CD4-positive, alpha-beta T cell treated with Interleukin-10 for 1 hour (primary cell): ENCODE data around the gene KLF6.

ENCODE experiments used
- DNase-seq: peaks from one replicate; pipeline ENCODE4 v3.0.0-alpha.2; 2020

KLF6 gene

DNA sequence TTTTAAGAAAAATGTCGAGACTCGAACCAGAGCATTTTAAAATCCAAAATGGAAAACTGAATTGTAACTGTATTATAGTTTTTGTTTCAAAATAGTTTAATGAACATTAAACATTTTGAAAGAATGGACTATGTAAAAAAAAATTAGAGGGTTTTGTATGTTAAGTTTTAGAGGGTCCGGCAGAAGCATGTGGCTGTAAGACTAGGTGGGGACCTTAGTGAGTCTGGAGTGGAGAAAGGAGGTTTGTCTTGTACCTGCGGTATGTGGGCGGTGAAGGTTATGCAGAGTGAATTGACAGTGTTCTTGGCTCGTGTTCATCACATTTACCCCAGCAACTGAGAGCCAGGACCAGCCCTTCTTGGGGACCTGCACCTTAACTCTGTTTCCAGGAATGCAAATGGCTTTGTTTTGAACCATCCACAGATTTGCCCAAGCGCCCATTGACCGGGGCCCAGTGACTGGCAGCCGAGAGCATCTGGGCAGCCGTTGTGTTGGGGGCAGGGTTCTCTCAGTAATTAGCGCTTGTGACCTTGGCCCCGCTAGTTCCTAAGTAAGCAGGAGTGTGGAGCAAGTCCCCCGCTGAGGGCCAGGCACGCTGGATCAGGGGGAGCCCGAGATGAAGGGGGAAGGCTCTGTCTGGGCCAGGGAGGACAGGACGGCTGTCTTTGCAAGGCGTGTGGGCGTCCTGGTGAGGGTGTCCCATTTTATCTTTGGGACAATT is 1.4 kb upstream of the KLF6 start:
- DNase-seq, result peak; percentile 72

DNA sequence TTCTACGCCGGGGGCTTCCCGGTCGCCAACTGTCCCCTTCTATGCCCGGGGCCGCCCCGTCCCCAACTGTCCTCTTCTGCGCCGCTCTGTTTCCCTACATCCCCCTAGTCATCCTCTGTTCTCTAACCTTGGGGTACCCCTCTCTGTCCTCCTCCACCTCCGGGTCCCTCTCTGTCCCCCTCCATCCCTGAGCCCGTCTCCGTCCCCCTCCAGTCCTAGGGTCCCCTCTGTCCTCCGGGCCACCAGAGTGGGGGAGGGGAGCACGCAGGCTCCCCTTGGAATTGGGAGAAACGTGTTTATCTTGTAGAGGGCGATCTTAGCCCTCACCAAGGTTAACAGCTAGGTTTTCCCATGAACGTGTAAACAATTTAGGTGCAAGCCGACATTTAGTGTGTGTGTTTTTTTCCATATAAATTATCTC is 852 bp upstream of the KLF6 start:
- peak; percentile 70 for DNase-seq

DNA sequence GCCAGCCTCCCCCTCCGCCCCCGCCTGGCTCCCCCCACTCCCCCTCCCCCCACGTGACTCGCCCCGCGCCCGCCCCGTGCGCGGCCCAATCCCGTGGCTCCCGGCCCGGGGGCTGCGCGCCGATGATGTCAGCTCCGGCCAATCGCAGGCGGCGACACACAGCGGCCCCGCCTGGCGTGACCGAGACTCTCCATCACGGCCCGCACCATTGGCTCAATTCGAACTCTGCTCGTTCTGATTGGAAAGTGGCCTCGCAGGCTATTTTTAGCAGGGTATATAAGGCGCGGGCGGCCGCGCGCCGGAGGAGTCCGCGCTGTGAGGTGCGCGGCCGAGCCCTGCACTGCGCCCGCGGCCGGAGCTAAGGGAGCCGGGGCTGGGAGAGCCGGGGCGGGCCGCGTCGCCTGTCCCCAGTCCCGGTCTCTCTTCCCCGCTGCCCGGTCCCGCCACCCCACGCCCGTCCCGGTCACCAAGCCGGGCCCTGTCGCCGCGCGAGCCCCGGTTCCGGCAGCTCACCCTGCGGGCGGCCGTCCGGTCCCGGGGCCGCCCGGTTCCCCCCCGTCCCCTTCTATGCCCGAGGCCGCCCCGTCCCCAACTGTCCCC is 342 bp upstream of the KLF6 start:
- peak; percentile 100 for DNase-seq

DNA sequence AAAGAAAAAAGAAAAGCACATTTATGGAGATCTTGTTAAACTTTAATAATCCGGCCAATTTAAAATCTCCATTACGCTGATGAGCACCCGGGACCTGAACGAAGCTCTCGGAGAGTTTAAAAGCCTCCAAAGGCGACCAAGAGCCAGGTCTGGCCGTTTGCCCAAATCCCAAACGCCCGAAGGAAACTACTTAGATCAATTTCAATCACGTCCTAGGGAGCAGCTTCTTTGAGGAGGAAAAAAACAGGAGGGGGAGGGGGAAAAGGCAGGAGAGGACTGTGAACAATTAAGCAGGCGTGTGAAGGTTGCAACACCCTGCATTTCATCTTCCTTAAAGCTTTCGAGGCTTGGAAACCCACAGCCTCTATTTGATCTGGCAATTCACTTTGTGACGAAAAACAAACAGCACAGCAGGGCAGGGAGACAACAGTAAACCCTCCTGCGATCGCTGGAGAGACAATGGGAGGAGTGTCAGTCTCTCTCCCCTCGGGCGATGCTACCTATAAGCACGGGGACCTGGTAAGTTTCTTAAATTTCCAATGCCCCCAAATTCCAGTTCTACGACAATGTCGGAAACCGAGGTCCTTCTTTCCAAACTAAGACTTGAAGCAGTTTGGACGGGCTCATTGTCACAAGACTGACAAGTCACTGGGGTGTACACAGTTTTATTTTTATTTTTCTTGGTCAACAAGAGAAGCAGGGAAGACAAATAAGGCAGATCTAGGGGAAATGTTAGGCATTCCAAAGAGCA is 1.2 kb downstream of the KLF6 start:
- peak; percentile 68 for DNase-seq

DNA sequence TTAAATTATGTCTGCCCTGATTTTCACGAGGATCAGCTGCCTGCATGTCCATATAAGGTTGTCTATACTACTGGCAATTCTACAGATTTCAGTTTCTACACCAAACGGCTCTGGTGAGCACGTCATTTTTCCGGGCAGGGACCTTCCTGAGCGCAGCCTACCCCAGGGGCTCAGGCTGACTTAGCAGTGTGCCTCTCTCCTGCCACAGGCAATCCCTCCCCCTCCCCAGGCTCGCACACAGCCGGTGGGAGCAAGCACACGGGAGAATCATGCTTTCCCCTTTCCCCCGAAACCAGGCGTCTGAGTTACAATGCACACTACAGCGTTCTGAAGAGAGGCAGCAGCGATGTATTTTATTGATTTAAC is 1.7 kb downstream of the KLF6 start:
- peak; percentile 81 for DNase-seq

DNA sequence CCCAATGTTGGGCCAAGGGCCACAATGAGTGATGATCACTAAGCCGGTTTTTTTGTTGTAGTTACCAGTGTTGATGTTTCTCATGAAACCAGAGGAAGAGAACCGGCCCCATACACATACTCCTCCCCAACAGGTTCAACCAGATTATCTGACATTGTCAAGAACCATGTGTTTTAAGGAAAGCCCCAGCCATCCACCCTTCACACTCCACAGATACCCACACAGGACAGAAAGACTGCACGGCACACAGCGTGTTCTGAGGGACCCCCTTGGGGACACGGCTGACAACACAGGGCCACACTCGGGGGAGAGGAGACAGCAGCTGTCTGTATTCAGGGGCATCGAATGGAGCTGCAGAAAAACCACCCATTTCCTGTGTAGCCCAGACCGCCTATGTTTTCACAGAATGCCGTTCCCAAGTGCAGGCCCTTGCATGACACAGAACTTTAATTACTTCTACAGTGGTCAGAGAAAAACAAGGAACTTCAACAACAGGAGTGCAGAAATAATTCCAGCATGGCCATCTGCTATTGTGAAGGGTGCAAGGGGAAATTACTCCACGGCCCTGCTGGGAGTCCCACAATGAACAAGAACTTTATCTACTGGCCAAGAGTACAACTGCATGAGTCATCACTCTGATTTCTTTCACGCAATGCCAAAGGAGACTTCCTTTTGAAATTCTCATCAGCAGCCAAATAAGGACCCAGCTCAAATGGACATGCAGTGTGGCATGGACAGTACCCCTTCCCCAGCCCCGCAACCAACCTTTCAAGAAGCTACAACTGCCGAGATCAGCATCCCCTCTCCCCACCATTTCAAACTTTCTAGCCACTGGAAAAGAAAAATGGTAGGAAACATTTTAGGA is 2.3 kb downstream of the KLF6 start:
- peak; percentile 89 for DNase-seq

DNA sequence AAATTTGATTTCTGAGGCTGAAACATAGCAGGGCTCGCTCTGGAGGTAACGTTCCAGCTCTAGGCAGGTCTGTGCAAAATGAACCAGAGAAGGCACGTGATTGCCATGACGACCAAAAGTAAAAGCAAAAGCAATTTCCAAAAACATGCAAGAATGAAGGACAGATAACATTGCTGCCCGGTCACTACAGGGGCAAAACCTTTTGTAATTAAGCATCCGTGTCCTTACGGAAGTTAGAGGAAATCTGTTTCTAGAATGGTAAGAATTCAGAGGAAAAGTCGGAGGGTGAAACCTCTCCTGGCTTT is 2.9 kb downstream of the KLF6 start:
- peak; percentile 81 for DNase-seq

DNA sequence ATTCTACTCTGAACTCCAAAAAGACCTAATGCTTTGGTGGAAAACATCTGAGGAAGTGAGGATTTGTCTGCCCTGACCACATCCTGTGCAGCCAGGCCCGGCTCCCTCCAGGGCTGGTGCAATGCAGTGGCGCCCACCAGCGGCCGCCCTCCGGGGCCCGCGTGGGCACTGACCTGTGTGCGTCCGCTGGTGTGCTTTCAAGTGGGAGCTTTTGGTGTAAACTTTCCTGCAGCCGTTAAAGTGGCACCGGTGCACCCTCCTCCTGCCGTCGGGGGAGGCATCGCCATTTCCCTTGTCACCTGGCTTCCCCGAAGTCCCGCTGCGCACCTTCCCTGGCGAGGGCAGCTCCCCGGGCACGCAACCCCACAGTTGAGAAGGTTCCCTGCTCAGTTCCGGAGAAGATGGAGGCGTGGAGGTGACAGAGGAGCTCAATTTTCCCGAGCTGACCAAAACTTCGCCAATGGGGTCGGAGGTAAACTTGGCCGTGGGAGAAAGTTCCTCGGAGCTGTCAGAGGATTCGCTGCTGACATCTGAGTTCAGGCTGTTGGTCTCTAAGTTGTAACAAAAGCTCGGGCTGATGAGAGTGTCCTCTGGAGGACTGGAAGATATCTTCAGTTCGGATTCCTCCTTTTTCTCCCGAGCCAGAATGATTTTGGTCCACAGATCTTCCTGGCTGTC is 3.4 kb downstream of the KLF6 start:
- DNase-seq, result peak; percentile 79

DNA sequence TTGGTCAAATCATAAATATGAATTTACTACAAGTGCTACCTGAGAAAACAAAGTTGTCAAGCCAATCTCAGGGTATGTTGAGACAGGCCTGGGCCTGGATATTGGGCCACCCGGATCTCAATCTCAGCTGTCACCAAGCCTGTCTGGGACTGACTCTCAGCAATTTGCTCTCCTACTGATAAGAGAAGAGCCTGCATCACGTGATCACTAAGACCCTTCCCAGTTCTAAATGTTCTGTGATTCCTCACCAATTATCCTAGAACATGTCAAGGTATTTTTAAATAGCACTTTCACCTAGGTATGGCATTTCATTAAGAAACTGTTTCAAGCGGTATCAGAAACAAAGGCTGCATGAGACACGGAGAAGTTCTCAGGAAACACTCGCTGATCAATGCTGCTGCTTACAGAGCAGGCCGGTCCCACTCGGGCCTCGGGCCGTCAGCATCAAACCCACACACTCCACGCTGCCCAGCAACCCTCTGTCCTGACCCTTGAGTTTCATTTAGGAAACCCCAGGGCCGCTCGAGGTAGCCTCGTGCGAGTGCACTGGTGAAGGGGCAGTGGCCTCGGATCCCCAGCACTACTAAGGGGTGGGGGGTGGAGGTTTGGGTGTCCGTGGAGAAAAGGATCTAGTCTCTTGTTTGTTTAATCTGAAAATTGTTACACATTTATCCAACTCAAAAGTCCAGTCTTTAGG is 4.1 kb downstream of the KLF6 start:
- peak; percentile 60 for DNase-seq

DNA sequence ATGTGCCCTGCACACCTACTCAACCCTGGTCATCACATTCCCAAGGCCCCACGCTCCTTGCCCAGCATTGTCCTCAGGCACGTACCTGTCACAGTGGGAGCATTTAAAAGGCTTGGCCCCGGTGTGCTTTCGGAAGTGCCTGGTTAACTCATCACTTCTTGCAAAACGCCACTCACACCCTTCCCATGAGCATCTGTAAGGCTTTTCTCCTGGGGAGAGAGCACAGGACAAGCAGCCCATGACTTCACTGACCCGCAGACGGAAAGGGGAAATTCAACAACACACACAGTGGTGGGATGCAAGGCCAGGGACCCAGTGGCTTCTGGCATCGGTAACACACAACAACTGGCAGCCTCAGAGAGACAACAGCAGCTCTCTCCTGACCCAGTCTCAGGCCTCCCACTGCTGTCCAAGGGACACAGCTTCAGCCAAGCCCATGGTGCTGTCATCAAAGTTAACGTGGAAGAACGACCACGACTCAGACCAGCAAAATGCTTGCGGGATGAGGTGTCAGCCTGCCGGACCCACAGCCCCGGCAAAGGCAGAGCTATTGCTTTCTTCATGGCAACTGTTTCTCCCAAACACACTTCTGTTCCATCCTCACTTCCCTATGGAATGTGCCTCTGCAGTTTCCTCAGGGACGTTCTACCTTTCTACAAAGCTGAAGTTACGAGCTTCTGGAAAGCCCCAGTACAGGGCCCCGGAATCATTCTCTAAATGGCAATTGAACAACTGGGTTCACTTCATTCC is 4.8 kb downstream of the KLF6 start:
- DNase-seq, result peak; percentile 61

DNA sequence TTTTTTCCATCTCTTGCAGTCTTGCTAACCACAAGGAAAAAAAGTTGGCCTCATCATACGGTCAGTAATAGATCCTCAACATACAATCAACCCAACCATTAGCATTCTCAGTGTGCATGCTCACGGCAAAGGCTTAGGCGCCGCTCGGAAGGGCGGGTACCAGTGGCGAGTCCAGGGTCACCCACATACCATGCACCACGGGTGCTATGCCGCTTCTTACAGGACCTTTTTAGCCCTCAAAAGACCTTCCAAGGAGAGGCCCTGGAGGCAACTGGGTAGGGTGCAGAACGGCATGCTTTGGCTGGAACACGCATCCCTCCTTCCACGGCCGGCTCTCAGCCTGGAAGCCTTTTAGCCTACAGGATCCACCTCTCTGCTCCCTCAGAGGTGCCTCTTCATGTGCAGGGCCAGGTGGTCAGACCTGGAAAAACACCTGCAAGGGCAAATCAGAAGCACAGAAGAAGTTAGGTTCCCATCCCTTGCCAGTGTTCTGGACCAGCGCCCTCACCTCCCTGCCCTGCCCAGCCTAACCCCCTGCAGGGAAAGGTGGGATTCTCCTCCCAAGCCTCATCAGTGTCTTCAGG is 5.8 kb downstream of the KLF6 start:
- peak; percentile 61 for DNase-seq

DNA sequence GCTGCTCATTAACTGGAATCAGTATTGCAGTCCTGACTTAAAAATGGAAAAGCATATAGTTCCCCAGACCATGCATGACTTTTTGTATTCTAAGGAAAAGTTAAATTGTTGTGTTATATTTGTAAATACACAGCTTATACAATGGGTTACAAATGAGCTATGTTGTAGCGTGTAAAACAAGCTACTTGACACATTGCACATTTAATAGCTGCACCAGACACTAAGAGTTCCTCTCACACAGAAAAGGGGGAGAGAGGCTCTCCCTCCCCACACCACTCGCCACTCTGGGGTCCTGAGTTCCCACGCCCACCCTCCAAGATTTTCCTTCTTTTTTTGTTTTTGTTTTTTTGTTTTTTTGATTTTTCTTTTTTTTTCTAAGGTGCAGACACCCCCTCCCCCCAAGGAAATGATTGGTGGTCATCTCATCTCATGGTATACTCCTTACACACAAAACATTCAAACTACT is 6.3 kb downstream of the KLF6 start:
- no peak for DNase-seq

DNA sequence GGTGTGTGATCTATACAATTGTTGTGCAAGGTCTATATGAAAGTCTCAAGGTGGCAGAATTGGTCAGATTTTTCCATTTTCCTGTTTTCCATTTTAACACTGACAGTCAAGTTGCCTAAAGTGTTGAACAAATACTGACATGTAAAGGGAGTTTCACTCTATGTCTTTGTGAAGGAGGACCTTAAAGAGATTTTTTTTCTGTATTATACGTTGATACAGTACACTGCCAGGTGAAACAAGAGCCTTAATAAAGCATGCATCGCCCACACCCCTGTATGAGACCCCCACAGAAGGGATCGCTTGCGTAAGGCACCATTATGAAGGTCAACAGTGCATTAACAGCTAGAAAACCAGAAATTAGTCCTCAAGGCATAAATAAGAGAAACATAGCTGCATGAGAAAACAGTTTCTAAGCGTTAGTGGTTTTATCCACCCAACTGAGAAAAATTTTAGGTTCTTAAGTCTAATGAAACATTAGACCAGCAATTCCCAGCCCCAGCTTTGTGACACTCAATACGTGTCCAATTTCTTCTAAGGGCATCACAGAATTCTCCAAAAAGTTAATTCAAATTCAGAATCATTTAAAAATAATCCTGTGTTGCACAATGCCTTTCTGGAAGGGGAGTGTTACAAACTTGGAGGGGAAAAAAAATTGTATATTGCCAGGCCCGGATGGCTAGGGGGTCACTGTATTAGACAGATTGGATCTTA is 6.9 kb downstream of the KLF6 start:
- peak; percentile 49 for DNase-seq

DNA sequence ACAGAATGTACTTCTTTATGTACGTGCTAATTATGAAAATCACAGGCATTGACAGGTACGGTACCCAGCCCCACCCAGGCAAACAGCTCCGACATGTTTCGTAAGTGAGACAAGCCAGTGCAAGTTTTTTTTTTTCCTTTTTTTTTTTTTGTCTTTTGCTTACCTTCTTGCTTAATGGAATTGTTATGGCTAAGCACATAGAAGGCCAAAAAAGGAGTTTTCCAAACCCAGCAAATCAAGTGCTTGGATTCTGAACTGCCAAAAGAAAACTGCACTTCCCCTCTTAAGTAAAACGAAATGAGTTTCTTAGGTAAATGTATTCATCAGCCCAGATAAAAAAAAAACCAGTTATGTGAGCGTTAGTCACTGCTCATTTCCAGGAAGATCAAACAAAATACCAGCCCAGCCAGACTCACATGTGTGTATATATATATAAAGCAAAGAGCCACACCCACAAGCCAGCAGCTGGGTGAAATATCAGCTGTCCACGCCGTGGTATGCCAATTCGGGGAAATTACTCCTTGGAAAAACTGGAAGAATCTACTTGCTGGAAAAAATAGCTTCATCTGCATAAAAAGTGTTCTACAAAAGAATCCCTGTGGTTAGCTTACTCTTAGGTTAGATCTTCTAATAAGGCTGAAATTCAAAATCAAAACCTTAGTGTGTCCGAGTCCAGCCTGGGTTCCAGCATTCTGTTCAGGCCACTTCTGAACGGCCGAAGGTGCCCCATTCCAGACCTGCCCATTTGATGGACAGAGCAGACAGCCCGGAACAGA is 8.0 kb downstream of the KLF6 start:
- peak; percentile 86 for DNase-seq

DNA sequence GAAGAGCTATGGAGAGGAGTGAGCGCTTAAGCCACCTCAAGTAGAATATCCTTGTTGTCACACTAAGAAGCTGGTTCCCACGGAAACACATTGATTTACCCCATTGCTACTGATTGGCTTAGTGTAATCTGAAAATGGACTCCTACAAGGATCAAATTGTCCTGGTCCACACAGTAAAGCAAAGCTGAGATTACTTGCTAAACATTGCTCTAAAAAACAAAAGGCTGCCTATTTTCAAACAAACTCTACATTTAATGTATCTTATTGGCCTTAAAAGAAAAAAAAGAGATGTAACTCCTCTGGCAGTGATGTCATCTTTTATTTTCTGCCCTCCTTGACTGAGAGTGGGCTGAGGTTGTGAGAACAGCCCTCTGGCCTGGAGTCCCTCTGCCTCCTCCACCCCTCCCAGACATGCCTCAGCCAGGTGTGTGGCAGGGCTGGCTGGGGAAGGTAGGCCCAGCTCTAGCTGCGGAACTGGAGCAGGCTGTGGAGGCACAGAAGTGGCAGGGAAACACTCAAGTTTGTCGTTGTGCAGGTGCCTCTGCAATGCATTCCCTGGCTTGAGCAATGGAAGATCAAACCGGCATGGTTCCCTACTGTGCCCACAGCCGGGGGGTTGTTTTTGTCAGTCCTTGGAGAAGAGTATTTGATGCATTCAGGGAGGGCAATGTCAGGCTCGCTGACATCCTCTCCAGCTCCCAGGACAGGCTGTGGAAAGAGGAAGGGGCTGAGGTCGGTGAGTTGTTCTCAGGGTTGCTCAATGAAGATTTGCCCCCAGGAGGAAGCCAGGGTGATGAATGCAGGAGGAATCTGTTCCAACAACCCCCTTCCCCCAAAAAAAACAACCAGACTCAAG is 9.1 kb downstream of the KLF6 start:
- peak; percentile 71 for DNase-seq

DNA sequence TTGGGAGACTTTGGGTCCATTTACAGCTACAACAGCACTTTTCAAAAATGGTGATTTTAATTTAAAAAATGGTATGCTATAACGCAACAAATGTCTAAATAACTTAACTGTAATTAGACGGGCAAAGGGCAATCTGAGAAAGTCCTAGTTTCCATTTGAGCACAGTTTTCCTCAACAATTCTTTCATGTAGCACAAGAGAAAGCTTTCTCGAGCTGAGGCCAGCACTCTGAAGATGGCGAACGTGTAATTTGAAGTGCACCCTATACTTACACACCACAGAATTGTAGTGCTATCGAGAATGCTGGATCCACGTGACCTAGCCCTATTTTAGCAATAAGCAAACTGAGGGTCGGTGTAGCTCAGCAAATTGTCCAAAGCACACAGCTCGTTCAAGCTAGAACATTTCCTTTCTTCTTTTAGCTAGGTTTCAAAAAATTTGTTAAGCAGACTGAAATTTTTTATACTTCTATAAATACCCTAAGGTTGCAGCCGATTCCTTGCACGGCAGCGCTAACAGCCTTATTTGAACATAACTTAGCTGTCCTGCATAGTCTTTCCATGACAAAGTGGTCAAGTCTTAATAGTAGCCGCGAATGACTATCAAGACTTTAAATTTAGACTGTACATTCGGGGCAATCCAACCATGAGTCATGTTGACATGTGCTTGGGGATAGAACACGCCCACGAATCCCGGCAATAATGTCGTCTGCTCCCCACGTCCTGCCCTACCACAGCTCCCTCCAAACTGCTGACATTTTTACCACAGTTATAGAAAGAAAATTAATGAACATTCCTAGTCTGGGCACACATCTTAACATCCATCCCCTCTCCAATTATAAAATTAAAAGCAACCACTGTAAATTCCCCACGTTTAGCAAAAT is 10.0 kb downstream of the KLF6 start:
- DNase-seq, result peak; percentile 70
